Stimulated activated memory B cell treated with anti-CD40 and anti-IgM and Interleukin-4, amounts not matched to agents 10 μg/mL and 1 μg/mL and 100 μg/mL, for 72 hours (primary cell): ENCODE measurements around the gene PCK1.
A peak's percentile ranks its signal among the peaks of the same experiment; 100 is the strongest.

ENCODE experiments used
- ATAC-seq: fragments of 150-1000 bp; cut with Tn5 transposase; 2 replicates; pipeline ENCODE4 v1.10.0; 2021
- H3K27ac Mint-ChIP-seq: one replicate; pipeline ENCODE4 v1.8.0; 2022; ENCODE audit warnings: mild to moderate bottlenecking, mixed read lengths
- H3K27me3 Mint-ChIP-seq: one replicate; pipeline ENCODE4 v1.8.0; 2022; ENCODE audit warnings: mixed read lengths
- H3K36me3 Mint-ChIP-seq: one replicate; pipeline ENCODE4 v1.8.0; 2022; ENCODE audit warnings: mixed read lengths
- H3K4me1 Mint-ChIP-seq: one replicate; pipeline ENCODE4 v1.8.0; 2022; ENCODE audit warnings: mixed read lengths
- H3K4me3 Mint-ChIP-seq: one replicate; pipeline ENCODE4 v1.8.0; 2022; ENCODE audit warnings: mild to moderate bottlenecking, moderate library complexity, mixed read lengths
- H3K9me3 Mint-ChIP-seq: one replicate; pipeline ENCODE4 v1.8.0; 2022; ENCODE audit warnings: mixed read lengths

The PCK1 gene

DNA sequence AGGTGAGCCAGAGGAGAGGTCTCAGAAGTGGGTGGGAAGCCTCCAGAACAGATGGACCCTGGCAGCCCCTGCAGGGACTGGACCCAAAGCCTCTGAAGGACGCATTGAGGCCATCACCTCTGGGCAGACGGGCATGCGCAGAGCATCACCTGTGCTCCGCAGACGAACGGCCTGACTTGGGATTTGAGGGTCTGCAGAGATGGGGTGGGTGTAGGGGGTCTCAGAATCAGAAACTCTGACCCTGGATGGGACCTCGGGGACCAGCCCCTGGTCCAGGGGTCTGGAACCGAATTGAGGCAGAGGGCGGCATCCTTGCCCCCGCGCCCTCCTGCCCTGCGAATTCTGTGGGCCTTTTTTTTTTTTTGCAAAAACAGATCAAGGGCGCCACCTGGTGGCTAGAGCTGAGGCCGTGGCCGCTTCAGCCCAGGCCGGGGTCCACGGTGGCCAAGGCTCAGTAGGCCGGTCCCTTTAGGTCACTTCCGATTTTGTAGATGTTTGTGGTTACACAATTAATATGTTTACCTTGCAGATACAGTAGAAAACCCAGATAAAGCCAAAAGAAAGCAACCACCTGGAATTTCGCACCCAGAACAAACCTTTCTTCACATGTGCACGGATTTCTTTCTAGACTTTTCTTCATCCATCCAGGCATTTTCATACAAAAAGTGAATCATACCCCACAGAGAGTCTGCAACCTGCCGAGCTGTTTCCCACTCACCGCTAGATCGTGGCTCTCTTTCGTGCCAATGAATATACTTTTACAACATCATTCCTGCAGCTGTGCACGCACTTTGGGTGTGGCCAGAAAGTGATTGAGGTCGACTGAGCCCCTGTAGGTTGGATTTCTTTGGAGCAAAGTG is 33.4 kb downstream of the PCK1 start:
- peak; percentile 28 for ATAC-seq

DNA sequence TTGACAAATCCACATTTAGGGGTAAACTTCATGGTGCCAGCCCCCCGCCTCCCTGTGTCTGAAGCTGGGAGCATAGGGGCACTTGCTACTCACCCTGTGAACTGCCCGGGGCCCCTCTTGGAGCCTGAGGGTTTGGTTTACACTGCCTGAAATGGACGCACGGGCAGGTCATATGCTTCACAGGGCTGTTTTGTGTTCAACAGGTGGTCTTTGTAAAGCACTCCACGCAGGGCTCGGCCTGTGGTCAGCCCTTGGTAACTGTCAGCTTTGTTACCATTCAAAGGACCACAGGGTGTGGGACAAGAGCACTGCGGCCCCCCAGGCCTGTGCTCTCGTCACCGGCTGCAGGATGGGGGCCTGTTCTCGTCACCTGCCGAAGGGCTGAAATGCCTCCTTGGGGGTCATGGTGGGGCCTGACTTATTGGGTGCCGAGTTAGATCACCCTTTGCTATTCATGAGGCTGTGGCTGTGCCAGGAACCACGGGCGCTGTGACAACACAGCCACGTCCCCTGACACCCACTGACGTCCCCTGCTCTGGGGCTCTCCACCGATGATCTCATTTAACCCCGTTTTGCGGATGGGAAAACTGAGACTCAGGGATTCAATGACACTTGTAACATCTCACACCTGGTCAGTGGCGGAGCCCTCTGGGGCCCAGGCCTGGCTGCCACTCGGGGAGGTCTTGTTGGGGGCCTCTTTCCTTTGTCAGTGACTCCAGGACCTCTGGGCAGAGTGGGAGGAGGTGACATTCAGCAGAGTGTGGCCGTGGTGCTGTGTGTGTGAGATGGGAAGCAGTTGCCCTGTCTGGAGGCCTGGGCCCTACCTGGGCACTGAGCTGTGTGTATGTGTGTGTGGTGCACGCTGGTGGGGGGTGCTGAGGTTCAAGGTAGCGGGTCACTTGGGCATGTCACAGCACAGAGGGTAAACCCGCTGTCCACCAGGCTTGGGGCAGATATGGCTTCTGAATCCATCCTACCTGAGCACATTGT is 34.4 kb downstream of the PCK1 start:
- no peaks in the 10 kb centered on the region for H3K9me3 Mint-ChIP-seq
- H3K27ac Mint-ChIP-seq = no peak overlapping the region
- peaks cover 28% of the 10 kb centered on the region for H3K27me3 Mint-ChIP-seq
- H3K4me1 Mint-ChIP-seq = peaks cover 20% of the 10 kb centered on the region
- no peak overlapping the region for H3K4me3 Mint-ChIP-seq
- no peaks in the 10 kb centered on the region for H3K36me3 Mint-ChIP-seq
- ATAC-seq = no peak

More for the DNA sequence above, 33.4 kb downstream of the PCK1 start:
- Mint-ChIP-seq H3K36me3 (no peaks in the 10 kb centered on the region), H3K4me1 (peaks cover 20% of the 10 kb centered on the region), H3K4me3 (no peak overlapping the region), H3K9me3 (no peaks in the 10 kb centered on the region), H3K27ac (no peak overlapping the region), H3K27me3 (peaks cover 34% of the 10 kb centered on the region)

DNA sequence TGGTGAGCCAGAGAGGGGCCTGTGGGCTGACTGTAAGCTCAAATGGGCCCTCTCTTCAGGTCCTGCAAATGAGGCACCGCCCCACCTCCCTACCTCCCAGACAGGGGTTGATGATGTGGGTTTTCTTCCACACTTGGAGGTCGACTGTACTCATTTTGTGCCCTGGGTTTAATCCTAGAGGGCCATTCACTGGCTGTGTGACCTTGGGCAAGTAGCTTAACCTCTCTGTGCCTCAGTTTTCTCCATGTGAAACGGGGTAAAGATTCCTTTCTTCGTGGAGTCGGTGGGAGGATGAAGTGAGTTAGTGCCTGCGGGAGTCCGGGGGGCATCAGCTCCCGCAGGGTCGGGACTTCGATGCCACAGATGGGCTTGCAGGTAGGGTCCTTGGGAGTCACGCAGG is 35.4 kb downstream of the PCK1 start:
- no peaks in the 10 kb centered on the region for H3K36me3 Mint-ChIP-seq
- peaks cover 27% of the 10 kb centered on the region for H3K27me3 Mint-ChIP-seq
- H3K4me1 Mint-ChIP-seq = peaks cover 28% of the 10 kb centered on the region
- ATAC-seq = no peak
- H3K9me3 Mint-ChIP-seq = no peaks in the 10 kb centered on the region
- no peak overlapping the region for H3K27ac Mint-ChIP-seq
- H3K4me3 Mint-ChIP-seq = no peak overlapping the region

DNA sequence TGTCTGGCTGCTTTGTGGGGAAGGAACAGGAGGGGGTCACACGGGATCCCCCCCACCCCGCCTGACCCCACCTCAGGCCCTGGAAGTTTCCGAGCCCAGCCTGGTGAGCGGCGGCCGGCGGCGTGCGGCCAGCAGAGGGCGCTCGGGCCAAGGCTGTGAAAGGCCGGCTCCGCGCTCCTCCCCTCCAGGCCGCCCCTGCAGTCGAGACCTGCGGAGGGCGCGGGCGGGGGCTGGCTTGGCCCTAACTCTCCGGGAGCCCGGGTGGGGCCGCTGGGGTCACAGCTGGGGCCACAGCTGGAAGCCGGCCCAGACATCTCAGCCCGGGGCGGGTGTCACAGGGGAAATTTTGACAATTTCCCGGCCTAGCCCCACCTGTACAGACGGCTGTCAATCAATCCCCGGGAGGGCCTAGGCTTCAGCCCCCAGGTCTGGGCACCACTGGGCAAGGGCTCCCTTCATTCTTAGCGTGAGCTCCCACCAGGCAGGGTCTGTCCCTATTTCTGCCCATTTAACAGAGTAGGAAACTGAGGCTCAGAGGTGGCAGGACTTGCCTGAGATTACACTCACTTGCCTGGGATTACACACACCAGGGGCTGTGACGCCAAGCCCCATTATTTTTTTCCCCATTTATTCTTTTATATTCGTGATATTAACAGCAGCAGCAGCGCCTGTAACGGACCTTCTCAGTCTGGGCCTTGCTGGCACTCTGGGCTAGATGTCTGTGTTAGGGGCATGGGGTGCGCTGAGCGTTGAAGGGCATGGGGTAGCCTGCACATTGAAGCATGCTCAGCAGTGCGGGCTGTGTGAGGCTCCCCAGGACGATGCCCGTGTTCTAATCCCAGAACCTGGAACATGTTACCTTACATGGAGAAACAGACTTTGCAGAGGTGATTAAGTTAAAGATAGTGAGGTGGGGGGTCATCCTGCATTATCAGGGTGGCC is 36.4 kb downstream of the PCK1 start:
- peak; percentile 76 for ATAC-seq
- Mint-ChIP-seq H3K9me3 (no peaks in the 10 kb centered on the region), H3K4me1 (peaks cover 28% of the 10 kb centered on the region), H3K4me3 (no peak overlapping the region), H3K36me3 (no peaks in the 10 kb centered on the region), H3K27ac (no peak overlapping the region), H3K27me3 (peaks cover 23% of the 10 kb centered on the region)

DNA sequence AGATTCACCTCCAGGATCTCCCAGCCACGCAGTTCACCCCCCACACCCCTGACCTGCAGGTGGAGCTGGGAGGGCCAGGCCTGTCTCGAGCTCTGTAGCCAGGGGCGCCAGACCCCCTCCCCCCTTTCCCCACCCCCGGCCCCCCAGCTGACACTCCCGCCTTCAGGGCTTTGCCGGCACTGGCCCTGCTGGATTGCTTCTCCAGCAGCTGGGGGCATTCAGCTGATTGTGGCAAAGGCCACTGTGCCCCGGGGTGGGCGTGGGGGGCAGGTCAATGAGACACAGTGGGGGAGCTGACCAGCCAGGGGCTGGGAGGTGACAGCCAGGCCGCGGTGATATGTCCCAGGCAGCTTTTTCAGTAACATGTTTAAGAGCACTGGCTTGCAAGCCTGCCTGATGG is 37.1 kb downstream of the PCK1 start:
- Mint-ChIP-seq H3K4me1 (peaks cover 30% of the 10 kb centered on the region), H3K4me3 (no peak overlapping the region), H3K9me3 (no peaks in the 10 kb centered on the region), H3K27me3 (peaks cover 23% of the 10 kb centered on the region), H3K27ac (no peak overlapping the region), H3K36me3 (no peaks in the 10 kb centered on the region)
- ATAC-seq = no peak

DNA sequence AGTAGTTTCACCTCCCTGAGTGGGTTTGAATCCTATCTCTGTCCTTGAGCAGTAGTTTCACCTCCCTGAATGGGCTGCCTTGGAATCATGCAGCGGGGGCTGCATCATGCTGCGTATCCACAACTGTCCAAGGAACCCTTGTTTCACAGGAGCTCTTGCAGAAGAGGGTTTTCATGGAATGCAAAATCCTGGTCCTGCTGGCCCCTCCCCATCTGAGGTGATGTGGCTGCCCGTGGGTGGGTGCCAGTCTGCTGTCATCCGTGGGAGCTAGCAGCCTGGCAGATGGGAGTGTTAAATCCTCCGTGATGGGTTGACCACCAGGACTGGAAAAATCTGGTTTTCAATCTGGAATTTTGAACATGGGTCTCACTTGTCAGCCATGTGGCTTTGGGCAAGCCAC is 37.6 kb downstream of the PCK1 start:
- no peaks in the 10 kb centered on the region for H3K36me3 Mint-ChIP-seq
- peaks cover 30% of the 10 kb centered on the region for H3K4me1 Mint-ChIP-seq
- H3K27me3 Mint-ChIP-seq = peaks cover 18% of the 10 kb centered on the region
- H3K9me3 Mint-ChIP-seq = no peaks in the 10 kb centered on the region
- H3K27ac Mint-ChIP-seq = no peak overlapping the region
- H3K4me3 Mint-ChIP-seq = no peak overlapping the region
- ATAC-seq = no peak

DNA sequence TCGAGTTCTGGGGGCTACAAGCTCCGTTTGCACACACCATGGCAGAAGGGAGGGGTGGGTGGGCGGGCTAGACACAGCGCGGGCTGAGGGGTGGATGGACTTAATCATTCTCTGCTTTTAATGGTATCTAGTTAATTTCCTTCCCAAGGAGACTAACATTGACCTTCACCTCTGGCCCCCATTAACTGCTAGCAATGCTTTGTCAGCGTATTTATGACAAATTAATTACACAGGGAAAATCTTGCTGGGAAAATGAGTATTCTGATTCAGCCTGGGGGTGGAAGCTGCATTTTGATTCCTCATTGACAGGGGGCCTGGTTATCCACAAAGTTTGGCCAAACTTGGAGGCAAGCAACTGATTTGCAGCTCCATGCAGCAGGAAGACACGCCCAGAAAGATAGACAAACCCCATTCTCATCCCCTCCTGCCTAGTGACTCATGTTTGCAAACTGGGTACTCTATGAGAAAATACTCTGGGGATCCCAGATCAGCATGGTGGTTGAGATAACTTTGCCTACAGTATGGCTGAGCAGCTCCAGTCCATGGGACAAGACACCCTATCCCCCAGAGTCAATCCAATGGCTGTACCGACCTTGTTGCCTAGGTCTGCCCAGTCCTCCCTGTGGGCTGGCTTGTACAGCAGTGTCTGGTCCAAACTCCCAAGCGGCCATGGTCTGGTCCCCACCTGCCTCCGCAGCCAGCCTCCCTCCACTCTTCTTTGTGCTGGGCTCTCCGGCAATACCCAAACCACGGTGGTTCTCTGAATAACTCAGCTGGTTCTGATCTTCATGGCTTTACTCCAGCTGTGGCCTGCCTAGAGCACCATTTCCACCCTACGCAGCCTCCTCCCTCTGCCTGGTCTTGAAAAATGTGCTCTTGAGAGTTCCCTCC is 39.7 kb downstream of the PCK1 start:
- Mint-ChIP-seq H3K4me1 (peaks cover 20% of the 10 kb centered on the region), H3K9me3 (no peaks in the 10 kb centered on the region), H3K36me3 (no peaks in the 10 kb centered on the region), H3K27ac (no peak overlapping the region), H3K27me3 (peaks cover 11% of the 10 kb centered on the region), H3K4me3 (no peak overlapping the region)
- peak; percentile 64 for ATAC-seq

DNA sequence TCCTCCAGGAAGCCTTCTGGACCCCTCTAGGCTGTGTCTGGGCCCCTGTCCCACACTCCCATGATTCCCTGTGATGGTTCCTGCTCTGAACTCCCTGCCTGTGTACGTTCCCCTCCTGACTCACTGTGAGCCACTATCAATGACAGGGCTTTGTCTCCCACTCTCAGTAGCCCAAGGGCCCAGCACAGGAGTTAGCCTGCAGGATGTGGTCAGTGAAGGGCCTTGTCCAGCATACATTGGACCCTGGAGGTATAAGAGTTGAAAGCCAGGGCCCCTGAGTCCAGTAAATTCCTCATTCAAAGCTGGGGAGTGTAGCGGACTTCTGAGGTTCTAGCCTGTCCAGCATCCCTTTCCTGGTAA is 40.3 kb downstream of the PCK1 start:
- Mint-ChIP-seq H3K27ac (no peak overlapping the region), H3K4me3 (no peak overlapping the region)

DNA sequence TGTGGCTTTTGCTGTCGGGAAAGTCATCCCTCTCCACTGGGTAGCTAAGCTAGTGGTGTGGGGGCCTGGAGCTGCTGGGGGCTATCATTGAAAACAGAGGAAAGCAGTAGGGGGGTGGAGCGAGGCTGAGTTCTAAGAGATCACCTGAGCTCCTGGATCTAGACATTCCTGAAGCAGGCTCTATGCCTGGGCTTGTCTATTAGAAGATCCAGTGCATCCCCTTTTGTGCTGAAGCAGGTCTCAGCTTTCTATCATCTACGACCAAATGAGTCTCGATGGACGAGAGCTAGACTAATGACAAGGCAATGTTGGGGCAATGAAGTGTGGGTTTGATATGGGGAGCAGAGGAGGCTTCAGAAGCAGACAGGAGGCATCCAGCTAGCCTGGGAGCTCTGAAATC is 40.8 kb downstream of the PCK1 start:
- Mint-ChIP-seq H3K27me3 (peaks cover 11% of the 10 kb centered on the region), H3K4me1 (peaks cover 27% of the 10 kb centered on the region), H3K4me3 (no peak overlapping the region), H3K27ac (no peak overlapping the region), H3K36me3 (no peaks in the 10 kb centered on the region), H3K9me3 (no peaks in the 10 kb centered on the region)
- no peak for ATAC-seq

More for the DNA sequence above, 40.3 kb downstream of the PCK1 start:
- no peaks in the 10 kb centered on the region for H3K36me3 Mint-ChIP-seq
- ATAC-seq = no peak
- peaks cover 26% of the 10 kb centered on the region for H3K4me1 Mint-ChIP-seq
- H3K9me3 Mint-ChIP-seq = no peaks in the 10 kb centered on the region
- peaks cover 11% of the 10 kb centered on the region for H3K27me3 Mint-ChIP-seq

DNA sequence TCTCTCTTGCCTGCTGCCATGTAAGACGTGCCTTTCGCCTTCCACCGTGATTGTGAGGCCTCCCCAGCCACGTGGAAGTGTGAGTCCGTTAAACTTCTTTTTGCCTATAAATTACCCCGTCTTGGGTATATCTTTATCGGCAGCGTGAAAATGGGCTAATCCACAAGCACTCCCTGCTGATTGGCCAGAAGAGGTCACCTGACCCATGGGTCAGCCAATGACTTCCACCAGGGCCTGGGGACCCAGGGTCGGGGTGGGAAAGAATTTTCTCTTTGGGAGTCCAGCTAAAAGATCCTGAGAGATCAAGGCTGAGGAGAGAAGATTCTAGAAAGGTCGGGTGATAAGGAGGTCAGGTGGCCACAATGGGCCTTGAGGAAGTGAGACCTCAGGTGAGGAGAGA is 42.2 kb downstream of the PCK1 start:
- peaks cover 8% of the 10 kb centered on the region for H3K36me3 Mint-ChIP-seq

DNA sequence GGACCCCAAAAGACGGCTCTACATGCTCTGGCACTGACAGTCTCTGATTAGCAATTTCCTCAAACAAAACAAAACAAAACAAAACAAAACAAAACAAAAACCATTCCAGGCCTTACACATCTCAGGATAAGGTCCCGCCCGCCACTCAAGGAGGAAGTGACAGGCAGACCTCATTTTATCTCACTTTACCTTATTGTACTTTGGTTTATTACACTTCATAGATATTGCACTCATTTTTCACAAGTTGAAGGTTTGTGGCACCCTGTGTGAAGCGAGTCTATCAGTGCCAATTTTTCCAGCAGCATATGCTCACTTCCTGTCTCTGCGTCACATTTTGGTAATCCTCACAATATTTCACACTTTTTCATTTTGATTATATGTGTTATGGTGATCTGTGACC is 44.1 kb downstream of the PCK1 start:
- ATAC-seq = no peak
- peaks cover 23% of the 10 kb centered on the region for H3K36me3 Mint-ChIP-seq
- H3K9me3 Mint-ChIP-seq = no peaks in the 10 kb centered on the region
- H3K27me3 Mint-ChIP-seq = peaks cover 11% of the 10 kb centered on the region
- H3K27ac Mint-ChIP-seq = peak overlapping the region; percentile 19
- H3K4me3 Mint-ChIP-seq = no peak overlapping the region
- peaks cover 32% of the 10 kb centered on the region for H3K4me1 Mint-ChIP-seq

More for the DNA sequence above, 42.2 kb downstream of the PCK1 start:
- Mint-ChIP-seq H3K4me1 (peaks cover 21% of the 10 kb centered on the region), H3K27me3 (peaks cover 11% of the 10 kb centered on the region), H3K27ac (peak overlapping the region; percentile 40), H3K4me3 (no peak overlapping the region), H3K9me3 (no peaks in the 10 kb centered on the region)
- no peak for ATAC-seq

DNA sequence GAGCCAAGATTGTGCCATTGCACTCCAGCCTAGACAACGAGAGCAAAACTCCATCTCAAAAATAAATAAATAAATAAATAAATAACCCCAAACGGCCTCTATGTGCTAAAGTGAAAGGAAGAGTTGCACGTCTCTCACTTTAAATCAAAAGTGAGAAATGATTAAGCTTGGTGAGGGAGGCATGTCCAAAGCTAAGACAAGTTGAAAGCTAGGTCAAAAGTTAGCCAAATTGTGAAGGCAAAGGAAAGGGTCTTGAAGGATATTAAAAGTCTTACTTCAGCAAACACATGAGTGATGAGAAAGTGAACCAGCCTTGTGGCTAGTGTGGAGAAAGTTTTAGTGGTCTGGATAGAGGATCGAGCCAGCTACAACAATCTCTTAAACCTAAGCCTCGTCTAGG is 45.0 kb downstream of the PCK1 start:
- H3K36me3 Mint-ChIP-seq = peaks cover 30% of the 10 kb centered on the region
- H3K4me3 Mint-ChIP-seq = no peak overlapping the region
- H3K4me1 Mint-ChIP-seq = peaks cover 37% of the 10 kb centered on the region
- H3K27me3 Mint-ChIP-seq = peaks cover 8% of the 10 kb centered on the region
- peak overlapping the region; percentile 20 for H3K27ac Mint-ChIP-seq
- no peaks in the 10 kb centered on the region for H3K9me3 Mint-ChIP-seq
- no peak for ATAC-seq

DNA sequence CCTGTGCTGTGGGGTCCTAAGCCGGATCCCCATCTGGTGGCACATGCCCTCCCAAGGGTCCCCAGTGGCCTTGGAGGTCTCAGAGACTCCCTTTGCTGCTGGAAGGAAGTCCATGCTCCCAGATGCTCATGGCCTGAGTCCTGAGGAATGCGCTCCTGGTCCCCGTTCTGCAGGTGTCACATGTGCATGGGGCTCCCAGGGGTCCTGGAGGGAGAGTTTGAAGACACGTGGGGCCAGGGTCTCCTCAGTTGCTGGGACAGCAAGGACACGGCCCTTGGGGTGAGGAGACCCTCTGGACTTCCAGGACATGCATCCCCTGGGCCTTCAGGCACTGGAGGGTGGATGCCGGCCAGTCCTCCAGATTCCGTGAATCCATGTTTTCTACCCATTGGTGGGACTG is 47.6 kb downstream of the PCK1 start:
- Mint-ChIP-seq H3K27me3 (no peaks in the 10 kb centered on the region), H3K4me3 (no peak overlapping the region), H3K36me3 (peaks cover 32% of the 10 kb centered on the region), H3K27ac (no peak overlapping the region), H3K9me3 (no peaks in the 10 kb centered on the region), H3K4me1 (peaks cover 30% of the 10 kb centered on the region)
- ATAC-seq = no peak
